Caco-2 (cell line): Measurements from ENCODE around the gene PARVB. TPM values are rescaled to one million over a fixed set of nuclear protein-coding genes. Genes with fewer than 3 reads are reported as not detected.

Experiments used
- BruUV-seq: library from RNA; stranded (reverse); fragments of 400-500 nt; replicated peaks from 2 replicates; lab custom pipeline; 2021; lab: Mats Ljungman, UMichigan
- CTCF ChIA-PET: fragments of 300-600 bp; sonication (Branson Sonifier 250); formaldehyde crosslinking; loops from one replicate; lab custom pipeline; 2022; ENCODE audit warnings: antibody characterized with exemption; lab: Charles Lee
- POLR2A ChIA-PET: fragments of 300-600 bp; sonication (Branson Sonifier 250); formaldehyde crosslinking; loops from one replicate; lab custom pipeline; 2022; ENCODE audit warnings: antibody characterized with exemption; lab: Charles Lee
- DNase-seq, 2 experiments: peaks; one replicate each; pipeline versions ENCODE4 v3.0.0 to v3.0.0-alpha.2; 2020 to 2022
- H3K27me3 ChIP-seq: replicated peaks from 2 replicates; pipeline ENCODE4 v1.6.0; 2011; ENCODE audit warnings: low read length; ENCODE audit not compliant: control insufficient read depth, insufficient read depth
- H3K36me3 ChIP-seq: 2 replicates; pipeline ENCODE4 v1.5.1; 2011; ENCODE audit warnings: low read length; ENCODE audit not compliant: control insufficient read depth, insufficient read depth
- H3K4me1 ChIP-seq: fragments of 250-450 bp; sonication (Bioruptor Pico); 2 replicates; pipeline ENCODE4 v1.5.1; 2020; ENCODE audit warnings: mild to moderate bottlenecking
- H3K4me3 ChIP-seq: 2 replicates; pipeline ENCODE4 v1.5.1; 2011; ENCODE audit warnings: low read depth, mild to moderate bottlenecking, control low read depth, low read length
- H3K9me3 ChIP-seq: fragments of 250-450 bp; sonication (Bioruptor Pico); 2 replicates; pipeline ENCODE4 v1.5.1; 2020; ENCODE audit warnings: mild to moderate bottlenecking, moderate library complexity
- H3K27ac Mint-ChIP-seq: one replicate; pipeline ENCODE4 v1.8.0; 2022; ENCODE audit warnings: mixed read lengths; ENCODE audit not compliant: unreplicated experiment
- H3K27me3 Mint-ChIP-seq: one replicate; pipeline ENCODE4 v1.8.0; 2022; ENCODE audit warnings: mixed read lengths; ENCODE audit not compliant: insufficient read depth, unreplicated experiment
- H3K36me3 Mint-ChIP-seq: one replicate; pipeline ENCODE4 v1.8.0; 2022; ENCODE audit warnings: mild to moderate bottlenecking, mixed read lengths; ENCODE audit not compliant: insufficient read depth, unreplicated experiment
- H3K4me1 Mint-ChIP-seq: one replicate; pipeline ENCODE4 v1.8.0; 2022; ENCODE audit warnings: low read depth, mixed read lengths; ENCODE audit not compliant: unreplicated experiment
- H3K4me3 Mint-ChIP-seq: one replicate; pipeline ENCODE4 v1.8.0; 2022; ENCODE audit warnings: mild to moderate bottlenecking, moderate library complexity, mixed read lengths; ENCODE audit not compliant: unreplicated experiment
- H3K9me3 Mint-ChIP-seq: one replicate; pipeline ENCODE4 v1.8.0; 2022; ENCODE audit warnings: mixed read lengths; ENCODE audit not compliant: unreplicated experiment
- intact Hi-C: fragments of 100-400 bp; cut with micrococcal nuclease; formaldehyde crosslinking; loops from one replicate; pipeline ENCODE4 v1.10.0; 2022; ENCODE audit not compliant: unreplicated experiment
- total RNA-seq: library from RNA; stranded (reverse); gene quantifications from 2 replicates; pipeline ENCODE4 v1.2.3, GENCODE V29; 2022
- TF ChIP-seq, protein P1 (sequence below), 2 experiments: fragments of 200-600 bp in 1 of 2; IDR thresholded peaks; 1 replicate in 1 of 2; 2 replicates in 1 of 2; pipeline versions ENCODE4 v1.5.1 to v1.8.0; 2011 to 2022; ENCODE audit warnings: antibody characterized with exemption in 1 of 2, control low read depth in 1 of 2, inconsistent platforms in 1 of 2, low read depth in 1 of 2, low read length in 1 of 2, mild to moderate bottlenecking in 1 of 2, moderate library complexity in 1 of 2; ENCODE audit not compliant: insufficient read depth in 1 of 2, severe bottlenecking in 1 of 2, unreplicated experiment in 1 of 2

Gene PARVB
- total RNA-seq, 1 experiment from 2014 or later, result 28.8 TPM

DNA sequence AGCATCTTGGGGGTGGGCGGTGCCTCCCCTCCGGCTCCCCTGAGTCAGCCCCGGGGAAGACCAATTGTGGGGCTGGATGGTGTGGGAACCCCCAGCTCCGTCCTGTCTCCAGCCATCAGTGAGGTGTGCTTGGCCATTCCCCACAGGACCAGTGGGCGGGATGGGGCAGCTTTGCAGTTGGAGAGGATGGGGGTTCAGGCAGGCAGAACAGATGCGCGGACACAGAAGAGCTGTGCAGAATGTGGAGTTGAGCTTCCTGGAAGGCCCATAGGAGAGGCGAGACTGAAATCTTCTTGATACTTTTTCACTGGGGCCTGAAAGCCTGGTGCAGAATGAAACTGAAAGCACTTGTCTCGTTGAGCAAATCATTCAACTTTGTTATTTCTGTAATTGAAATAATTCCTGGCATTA is 23.8 kb downstream of the PARVB start:
- no peak for DNase-seq
- TF ChIP-seq, protein P1, sequence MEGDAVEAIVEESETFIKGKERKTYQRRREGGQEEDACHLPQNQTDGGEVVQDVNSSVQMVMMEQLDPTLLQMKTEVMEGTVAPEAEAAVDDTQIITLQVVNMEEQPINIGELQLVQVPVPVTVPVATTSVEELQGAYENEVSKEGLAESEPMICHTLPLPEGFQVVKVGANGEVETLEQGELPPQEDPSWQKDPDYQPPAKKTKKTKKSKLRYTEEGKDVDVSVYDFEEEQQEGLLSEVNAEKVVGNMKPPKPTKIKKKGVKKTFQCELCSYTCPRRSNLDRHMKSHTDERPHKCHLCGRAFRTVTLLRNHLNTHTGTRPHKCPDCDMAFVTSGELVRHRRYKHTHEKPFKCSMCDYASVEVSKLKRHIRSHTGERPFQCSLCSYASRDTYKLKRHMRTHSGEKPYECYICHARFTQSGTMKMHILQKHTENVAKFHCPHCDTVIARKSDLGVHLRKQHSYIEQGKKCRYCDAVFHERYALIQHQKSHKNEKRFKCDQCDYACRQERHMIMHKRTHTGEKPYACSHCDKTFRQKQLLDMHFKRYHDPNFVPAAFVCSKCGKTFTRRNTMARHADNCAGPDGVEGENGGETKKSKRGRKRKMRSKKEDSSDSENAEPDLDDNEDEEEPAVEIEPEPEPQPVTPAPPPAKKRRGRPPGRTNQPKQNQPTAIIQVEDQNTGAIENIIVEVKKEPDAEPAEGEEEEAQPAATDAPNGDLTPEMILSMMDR (IDR thresholded peaks at IDR 0.05; ENCODE audit: insufficient read depth in 1 of 2, low read depth in 1 of 2, low read length in 1 of 2, severe bottlenecking in 1 of 2, unreplicated experiment in 1 of 2), result no peak
- Histone ChIP-seq H3K27me3 (no peaks in the 10 kb centered on the region), H3K36me3 (no peaks in the 10 kb centered on the region), H3K9me3 (no peaks in the 10 kb centered on the region), H3K4me1 (no peaks in the 10 kb centered on the region), H3K4me3 (no peak overlapping the region)
- no TSS peak for BruUV-seq
- ChIA-PET POLR2A (no interaction called here), CTCF (no interaction called here)
- H3K4me1 Mint-ChIP-seq, result peaks cover 7% of the 10 kb centered on the region
- no peaks in the 10 kb centered on the region for H3K36me3 Mint-ChIP-seq
- no peak overlapping the region for H3K27ac Mint-ChIP-seq
- no peaks in the 10 kb centered on the region for H3K27me3 Mint-ChIP-seq
- H3K9me3 Mint-ChIP-seq, result no peaks in the 10 kb centered on the region
- H3K4me3 Mint-ChIP-seq, result no peak overlapping the region
- intact Hi-C loops, result no loop called here

DNA sequence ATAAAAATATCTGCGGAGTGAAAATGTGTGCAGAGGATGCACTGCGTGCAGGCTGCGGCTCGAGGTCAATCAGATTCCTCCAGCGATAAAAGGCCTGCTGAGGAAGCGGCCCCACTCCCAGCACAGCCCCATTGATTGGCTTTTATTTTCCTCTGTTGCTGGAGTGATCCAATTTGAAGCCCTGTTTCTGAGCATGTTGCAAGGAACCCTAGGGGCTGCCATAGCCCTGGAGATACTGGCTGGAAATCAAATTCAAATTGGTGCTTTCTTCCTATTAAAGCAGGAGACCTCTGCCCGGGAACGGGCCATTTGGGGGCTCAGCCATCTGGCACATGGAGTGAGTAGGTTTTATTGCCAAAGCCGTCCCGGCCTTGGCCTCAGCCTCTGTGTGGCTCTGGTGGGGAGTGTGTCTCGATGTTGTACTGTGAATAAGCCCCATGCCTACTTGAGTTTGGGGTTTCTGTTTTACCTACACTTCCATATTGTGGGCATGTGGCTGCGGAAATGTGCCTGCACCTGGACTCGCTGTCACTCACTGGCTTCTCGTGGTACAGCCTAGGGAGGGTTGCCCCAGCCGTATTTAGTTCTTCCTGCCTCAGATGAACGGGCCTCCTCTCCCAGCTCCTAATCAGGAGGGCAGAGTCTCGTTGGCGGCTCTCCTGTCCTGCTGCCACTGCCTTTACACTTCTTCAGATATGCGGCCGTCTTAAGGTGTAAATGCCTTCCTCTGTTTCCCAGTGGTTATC is 25.6 kb downstream of the PARVB start:
- CTCF ChIA-PET, result no interaction called here
- no peaks in the 10 kb centered on the region for H3K9me3 Mint-ChIP-seq
- intact Hi-C loops, result no loop called here
- no peaks in the 10 kb centered on the region for H3K9me3 ChIP-seq
- TF ChIP-seq, protein P1 (IDR thresholded peaks at IDR 0.05; ENCODE audit: insufficient read depth in 1 of 2, low read depth in 1 of 2, low read length in 1 of 2, severe bottlenecking in 1 of 2, unreplicated experiment in 1 of 2), result no peak
- no peak overlapping the region for H3K4me3 Mint-ChIP-seq
- peaks cover 7% of the 10 kb centered on the region for H3K4me1 Mint-ChIP-seq
- DNase-seq, result no peak
- no peaks in the 10 kb centered on the region for H3K4me1 ChIP-seq
- no peaks in the 10 kb centered on the region for H3K36me3 Mint-ChIP-seq
- no TSS peak for BruUV-seq
- H3K27ac Mint-ChIP-seq, result no peak overlapping the region
- H3K27me3 Mint-ChIP-seq, result no peaks in the 10 kb centered on the region
- POLR2A ChIA-PET, result no interaction called here
- H3K4me3 ChIP-seq, result no peak overlapping the region
- H3K36me3 ChIP-seq, result no peaks in the 10 kb centered on the region; the same call in 1 of the 2 replicates
- no peaks in the 10 kb centered on the region for H3K27me3 ChIP-seq

DNA sequence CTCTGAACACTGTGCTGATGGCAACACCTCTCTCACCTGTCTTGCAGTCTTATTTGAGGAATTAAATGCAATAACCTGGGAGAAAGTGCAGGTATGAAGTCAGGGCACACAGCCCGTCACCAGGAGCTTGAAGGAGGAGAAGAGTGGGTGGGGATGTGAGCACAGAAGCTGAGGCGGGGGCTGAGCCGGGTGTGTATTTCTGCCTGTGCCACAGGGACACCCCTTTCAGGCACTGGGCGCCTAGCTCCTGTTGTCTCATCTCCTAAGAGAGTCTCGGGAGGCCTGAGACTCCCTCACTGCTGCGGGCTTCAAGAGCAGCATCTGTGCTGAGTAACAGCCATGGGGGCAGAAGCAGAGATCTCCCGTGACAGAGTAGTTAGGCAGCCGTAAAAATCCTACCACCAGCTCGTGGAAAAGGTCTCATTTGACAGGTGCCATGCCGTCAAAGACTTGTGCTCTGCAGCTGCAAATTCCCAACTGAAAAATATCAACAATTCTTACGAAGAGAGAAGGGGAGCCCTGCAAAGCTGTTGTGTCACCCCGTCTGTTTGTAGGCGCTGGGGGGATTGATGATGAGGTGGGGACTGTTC is 26.8 kb downstream of the PARVB start:
- Histone ChIP-seq H3K4me1 (no peaks in the 10 kb centered on the region), H3K27me3 (no peaks in the 10 kb centered on the region), H3K36me3 (no peaks in the 10 kb centered on the region; the same call in 1 of the 2 replicates), H3K9me3 (no peaks in the 10 kb centered on the region), H3K4me3 (no peak overlapping the region)
- Mint-ChIP-seq H3K4me1 (peaks cover 7% of the 10 kb centered on the region), H3K27ac (no peak overlapping the region), H3K9me3 (no peaks in the 10 kb centered on the region), H3K27me3 (no peaks in the 10 kb centered on the region), H3K4me3 (no peak overlapping the region), H3K36me3 (no peaks in the 10 kb centered on the region)
- BruUV-seq, result no TSS peak
- intact Hi-C loops, result no loop called here
- TF ChIP-seq, protein P1 (IDR thresholded peaks at IDR 0.05; ENCODE audit: insufficient read depth in 1 of 2, low read depth in 1 of 2, low read length in 1 of 2, severe bottlenecking in 1 of 2, unreplicated experiment in 1 of 2), result no peak
- POLR2A ChIA-PET, result no interaction called here
- CTCF ChIA-PET, result no interaction called here
- no peak for DNase-seq
